RPMI7951 (cell line): ENCODE measurements around the gene PRR12. TPM values are rescaled to one million over a fixed set of nuclear protein-coding genes. Genes with fewer than 3 reads are reported as not detected.
"Not testable (repeated sequence)": the region's sequence is repeated elsewhere in the genome, so short reads cannot be mapped to it uniquely, and the experiment has no call there.

Experiments
- DNase-seq: peaks from one replicate; pipeline ENCODE4 v3.0.0-alpha.2; 2012; ENCODE audit warnings: low read depth
- total RNA-seq: library from RNA; depleted of rRNA; stranded (reverse); fragments of >200 nt; shearing (Covaris generic); gene quantifications from 2 replicates; pipeline ENCODE4 v1.2.3, GENCODE V29; 2014

PRR12 gene
- total RNA-seq, 1 experiment from 2014 or later = 1.1 TPM

DNA sequence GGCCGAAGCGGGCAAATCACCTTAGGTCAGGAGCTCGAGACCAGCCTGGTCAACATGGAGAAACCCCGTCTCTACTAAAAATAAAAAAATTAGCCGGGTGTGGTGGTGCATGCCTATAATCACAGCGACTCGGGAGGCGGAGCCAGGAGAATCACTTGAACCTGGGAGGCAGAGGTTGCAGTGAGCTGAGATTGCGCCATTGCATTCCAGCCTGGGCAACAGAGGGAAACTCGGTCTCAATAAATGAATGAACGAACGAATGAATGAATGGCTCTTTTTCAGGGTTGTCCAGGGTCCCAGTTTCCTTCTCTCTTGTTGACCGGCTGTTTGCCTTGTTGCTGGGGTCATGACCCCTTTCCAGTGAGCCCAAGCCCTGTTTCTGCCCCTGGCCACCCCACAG is 26.9 kb downstream of the PRR12 start:
- DNase-seq = not testable (repeated sequence)

DNA sequence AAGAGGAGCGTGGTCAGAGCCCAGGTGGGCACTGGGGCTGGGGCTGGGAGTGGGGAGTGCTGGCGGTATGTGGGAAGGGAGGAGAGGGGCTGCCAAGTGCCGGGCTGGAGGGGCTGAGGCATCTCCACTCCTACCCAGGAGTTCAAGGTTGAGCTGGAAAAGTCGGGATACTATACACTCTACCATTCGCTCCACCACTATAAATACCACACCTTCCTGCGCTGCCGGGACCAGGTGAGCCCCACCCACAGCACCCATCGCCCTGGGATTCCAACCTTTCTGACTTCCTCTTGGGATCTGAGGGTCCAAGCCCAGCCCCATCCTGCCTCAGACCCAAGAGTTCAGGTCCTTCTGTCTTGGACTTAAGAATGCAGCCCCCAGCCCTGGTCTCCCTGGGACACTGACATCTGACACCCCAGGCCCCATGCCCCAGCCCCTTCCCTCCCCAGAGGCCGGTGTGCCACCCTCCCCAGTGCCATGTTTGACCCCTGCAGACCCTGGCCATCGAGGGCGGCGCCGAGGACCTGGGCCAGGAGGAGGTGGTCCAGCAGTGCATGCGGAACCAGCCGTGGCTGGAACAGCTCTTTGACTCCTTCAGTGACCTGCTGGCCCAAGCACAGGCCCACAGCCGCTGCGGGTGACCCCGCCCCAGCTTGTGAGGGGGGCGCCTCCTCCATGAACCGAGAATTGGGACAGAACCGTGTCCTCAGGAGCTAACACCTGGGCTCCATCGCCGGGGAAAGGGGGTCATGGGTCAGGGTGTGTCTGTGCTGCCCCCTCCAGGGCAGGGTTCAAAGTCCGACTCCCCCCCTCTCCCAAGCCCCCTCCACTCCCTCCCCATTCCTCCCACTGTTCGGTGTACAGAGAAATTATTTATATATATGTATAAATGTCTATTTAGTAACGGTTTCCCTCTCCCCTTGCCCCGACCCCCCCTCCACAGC is 34.3 kb downstream of the PRR12 start:
- no peak for DNase-seq

DNA sequence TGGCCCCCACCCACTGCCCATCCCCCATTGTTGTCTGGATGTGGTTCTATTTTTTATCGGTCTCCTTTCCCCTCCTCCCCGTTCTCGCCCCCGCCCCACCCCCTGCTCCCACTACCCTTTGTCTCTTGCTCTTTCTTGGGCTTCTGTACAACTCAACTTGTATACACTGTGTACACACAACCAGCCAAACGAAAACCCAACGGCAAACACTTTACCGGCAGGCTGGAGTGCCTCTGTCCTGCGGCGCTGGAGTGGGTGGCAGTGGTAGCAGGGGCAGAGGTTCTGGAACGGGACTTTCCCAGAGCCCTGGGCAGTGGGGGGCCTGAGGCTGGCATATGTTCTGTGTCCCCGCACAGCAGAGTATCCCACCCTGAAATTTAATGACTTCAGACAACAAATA is 35.2 kb downstream of the PRR12 start:
- DNase-seq = no peak

DNA sequence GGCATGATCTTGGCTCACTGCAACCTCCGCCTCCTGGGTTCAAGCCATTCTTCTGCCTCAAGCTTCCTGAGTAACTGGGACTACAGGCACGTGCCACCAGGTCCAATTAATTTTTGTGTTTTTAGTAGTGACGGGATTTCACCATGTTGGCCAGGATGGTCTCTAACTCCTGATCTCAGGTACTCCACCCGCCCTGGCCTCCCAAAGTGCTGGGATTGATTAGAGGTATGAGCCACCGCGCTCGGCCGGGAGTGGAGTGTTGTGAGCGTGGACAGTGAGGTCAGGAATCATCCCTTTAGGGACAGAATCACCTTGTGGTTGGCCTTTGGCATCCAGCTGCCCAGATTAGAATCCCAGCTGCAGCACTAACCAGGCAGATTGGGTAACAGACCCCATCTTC is 38.7 kb downstream of the PRR12 start:
- no peak for DNase-seq

DNA sequence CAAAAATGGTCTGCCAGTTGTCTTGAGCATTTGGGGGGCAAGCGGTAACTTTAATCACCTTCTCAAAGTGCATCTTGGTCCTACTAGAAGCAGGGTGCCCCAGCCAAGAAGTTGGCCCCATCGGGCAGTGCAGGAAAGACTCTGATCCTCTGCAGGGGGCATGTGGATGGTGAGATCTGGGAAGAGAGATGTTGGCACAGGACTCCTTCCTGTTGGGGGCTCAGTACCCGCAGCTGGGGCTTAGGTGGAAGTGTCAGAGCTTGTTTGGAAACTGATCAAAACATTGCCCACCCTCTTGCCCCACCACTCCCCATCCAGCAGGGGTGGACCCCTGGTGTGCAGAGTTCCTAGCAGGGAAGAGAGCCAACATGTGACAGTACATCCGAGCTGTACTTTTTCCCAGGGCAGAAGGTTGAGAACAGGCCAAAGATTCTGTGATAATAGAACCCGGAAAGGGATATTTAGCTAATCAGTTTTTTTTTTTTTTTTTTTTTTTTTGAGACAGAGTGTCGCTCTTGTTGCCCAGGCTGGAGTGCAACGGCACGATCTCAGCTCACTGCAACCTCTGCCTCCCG is 40.1 kb downstream of the PRR12 start:
- DNase-seq = no peak

DNA sequence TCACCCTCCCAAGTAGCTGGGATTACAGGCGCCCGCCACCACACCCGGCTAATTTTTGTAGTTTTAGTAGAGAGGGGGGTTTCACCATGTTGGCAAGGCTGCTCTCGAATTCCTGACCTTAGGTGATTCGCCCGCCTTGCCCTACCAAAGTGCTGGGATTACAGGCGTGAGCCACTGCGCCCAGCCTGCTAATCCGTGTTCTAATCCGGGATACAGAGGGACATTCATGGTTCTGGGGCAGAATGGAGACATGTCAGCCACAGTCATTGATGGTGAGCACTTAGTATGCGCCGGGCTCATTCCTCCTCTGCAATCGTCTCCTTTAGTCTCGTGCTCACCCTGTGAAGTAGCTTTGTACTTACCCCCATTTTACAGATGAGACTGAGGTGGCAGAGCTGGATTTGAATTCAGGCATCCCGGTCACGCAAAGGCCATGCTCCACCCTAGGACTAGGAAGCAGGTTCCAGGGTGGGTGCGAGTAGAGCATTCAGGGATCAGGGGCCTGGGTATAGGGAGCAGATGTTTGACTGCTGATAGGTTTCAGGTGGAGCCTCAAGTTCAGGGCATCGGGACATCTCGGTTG is 40.7 kb downstream of the PRR12 start:
- no peak for DNase-seq

DNA sequence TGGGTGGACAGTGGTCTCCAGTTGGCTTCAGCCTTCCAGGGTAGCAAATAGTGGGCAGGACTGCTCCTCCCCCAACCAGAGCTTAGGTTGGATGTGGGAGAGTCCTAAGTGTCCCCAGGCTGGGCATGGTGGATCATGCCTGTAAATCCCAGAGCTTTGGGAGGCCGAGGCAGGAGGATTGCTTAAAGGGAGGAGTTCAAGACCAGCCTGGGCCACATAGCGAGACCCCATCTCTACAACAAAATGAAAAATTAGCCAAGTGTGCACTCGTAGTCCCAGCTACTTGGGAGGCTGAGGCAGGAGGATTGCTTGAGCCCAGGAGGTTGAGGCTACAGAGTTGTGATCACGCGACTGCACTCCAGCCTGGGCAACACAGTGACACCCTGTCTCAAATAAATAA is 41.6 kb downstream of the PRR12 start:
- DNase-seq = no peak

DNA sequence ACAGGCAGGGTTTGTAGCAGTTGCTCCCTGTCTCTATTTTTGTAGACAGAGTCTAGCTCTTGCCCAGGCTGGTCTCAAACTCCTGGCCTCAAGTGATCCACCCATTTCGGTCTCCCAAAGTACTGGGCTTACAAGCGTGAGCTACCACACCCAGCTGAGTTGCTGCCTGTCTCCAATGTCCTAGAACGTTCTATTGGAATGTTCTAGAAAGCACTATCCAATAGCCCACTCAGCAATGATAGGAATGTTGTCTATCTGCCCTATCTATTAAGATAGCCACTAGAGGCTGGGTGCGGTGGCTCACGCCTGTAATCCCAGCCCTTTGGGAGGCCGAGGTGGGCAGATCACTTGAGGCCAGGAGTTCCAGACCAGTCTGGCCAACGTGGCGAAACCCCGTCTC is 42.3 kb downstream of the PRR12 start:
- not testable (repeated sequence) for DNase-seq

DNA sequence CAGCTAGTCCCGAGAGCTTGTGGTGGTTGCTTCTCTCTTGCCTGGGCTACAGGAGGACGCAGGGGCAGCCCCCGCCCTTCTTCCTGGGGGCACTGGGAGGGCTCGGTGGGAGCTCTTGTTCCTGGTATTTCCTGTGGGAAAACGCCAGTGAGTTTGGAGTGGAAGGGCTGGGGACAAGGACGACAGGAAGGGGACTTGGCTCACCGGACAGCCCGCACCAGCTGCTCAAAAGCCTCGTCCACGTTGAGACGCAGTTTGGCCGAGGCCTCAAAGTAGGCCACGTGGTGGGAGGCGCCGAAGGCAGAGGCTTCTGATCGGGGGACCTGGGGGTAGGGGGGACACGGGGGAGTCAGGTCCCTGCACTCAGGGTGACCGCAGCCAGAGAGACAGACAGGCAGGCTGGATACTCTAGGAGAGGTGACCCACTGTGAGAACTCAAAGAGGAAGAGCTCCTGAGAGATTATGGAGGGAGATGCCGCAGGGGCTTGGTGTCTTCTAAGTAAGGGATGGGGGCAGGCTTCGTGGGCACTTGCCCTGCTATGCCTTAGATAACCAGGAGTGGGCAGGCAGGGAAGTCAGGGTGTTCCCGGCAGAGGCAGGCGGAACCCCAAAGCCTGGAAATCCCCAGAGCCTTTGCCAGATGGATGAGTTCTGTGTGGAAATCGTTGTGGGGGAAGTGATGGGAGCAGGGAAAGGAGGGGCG is 44.7 kb downstream of the PRR12 start:
- no peak for DNase-seq

DNA sequence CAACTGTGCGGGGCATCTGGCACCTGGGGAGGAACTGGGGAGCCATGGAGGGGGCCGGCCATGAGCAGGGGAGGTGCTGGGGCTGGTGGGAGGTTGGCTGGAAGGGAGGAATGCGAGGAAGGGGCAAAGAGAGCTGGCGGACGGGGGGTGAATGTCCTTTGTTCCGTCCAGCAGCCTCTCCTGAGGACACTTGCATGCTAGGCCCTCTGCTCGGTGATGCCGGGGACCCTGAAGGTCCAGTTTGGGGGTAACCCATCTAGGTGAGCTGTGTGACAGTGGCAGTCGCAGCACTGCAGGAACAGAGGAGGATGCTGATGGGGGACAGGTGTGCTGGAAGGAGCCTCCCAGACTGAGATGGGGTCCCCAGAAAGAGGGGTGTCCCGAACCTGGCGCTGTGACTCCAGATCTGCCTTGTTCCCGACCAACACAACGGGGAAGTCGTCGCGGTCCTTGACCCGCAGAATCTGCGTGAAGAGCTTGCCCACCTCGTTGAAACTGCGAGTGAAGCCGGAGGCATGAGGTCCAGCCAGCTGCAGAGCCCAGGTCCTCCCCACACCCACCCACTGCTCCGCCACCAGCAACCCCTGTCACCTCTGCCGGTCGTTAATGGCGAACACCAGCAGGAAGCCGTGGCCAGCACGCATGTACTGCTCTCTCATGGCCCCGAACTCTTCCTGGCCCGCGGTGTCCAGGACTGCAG is 45.4 kb downstream of the PRR12 start:
- DNase-seq = no peak

DNA sequence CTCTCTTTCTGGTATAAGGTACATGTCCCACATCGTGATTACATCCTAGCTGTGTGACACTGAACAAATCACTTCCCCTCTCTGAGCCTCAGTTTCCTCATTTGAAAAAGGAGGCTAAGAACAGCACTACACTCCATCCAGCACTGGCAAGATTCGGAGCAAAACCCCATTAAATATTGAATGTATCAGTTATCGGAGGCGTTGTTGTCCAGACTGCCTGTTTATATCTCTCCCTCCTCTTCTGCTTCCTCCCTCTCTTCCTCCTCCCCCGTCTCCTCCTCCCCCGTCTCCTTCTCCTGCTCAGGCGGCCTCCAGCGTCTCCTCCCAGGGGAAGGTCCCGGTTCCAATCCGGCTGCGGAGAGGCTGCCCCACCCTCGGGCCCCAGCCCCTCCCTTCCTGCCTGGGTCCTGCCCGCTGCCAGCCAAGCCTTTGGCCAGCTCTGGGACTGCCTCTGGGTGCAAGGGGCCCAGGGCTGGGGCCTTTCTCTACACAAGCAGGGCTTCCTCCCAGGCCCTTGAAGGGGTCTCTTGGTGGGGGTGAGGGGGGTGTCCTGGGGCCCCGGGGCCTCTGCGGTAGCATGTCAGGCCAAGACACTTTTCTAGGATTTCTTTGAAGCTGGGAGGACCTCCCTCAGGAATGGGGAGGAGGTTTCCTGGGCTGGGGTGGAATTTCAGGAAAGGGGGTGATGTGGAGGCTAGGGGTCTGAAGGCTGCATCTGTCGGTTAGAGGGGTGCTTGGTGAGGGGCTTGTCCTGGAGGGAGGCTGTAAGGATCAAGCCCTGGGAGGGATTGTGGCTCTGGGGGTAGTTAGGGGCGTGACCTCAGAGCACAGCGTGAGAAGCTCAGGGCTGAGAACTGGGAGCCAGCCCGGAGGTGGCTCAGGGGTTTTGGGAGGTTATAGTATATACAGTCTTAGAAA is 47.1 kb downstream of the PRR12 start:
- DNase-seq = peak; percentile 87

DNA sequence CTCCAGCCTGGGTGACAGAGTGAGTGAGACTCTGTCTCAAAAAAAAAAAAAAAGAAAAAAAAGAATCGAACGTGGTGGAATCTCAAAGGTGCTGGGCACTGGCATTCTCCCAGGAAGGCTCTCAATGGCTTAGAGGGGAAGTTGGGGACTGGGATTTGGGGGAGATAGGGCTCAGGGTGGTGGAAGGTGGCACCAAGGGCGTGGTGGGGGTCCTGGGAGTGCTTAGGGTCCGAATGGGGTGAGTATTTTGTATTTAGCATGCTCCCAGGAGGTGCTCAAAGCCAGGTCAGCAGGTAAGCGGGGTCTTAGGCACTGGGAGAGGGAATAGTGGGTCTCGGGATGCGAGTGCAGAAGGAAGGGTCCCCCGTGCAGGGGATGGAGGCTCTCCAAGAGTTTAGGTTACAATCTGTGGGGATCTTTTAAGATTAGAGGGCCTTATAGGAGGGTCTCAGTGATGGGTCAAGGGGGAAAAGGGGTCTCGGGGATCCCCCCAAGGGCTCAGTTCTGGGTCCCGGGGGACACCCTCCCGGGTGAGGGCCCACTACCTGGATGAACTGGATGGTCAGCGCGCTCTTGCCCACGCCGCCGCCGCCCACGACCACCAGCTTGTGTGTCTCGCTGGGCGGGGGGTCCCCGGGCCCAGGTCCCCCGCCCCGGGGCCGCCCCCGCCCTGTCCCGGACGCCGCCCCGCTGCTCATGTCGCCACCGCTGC is 48.6 kb downstream of the PRR12 start:
- DNase-seq = no peak

DNA sequence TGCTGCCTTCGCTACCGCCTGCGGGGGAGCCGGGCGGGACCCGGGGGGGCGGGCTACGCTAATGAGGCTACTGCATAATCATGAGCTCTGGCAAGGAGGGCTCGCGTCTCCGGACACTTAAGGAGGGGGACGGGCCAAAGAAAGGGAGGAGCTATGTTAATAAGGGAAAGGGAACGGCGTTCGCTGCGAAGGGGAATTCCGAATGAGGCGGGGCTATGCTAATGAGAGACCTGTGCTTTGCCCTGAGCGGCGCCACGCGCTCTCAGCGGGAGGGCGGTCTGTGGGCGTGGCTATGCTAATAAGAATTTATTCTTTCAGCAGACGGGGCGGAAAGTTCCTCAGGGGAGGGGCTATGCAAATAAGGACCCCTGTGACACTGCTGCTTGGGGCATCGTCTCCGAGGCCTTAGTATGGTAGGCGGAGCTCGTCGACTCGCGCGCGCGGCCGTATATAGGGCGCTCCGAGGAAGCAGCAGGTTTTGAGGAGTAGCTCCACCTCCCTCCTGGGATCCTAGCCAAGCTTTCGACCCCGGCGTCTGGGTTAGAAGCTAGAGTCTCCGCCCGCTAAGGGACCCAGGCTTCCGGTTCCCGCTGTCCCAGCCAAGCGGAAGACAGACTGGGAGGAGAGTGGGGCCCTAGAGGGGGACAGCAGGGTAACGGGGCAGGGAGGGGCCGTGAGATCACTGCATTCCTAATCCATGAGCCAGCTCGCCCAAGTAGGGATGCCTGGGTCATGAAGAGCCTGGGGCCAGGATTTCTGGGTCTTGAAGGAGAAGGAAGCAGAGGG is 49.3 kb downstream of the PRR12 start, which contains the start of gene RRAS:
Gene RRAS (minus strand): TSS at position 31 of the 786 bp plus-strand sequence. CDS start 45 bp downstream, outside the sequence.
- peak; percentile 100 for DNase-seq

DNA sequence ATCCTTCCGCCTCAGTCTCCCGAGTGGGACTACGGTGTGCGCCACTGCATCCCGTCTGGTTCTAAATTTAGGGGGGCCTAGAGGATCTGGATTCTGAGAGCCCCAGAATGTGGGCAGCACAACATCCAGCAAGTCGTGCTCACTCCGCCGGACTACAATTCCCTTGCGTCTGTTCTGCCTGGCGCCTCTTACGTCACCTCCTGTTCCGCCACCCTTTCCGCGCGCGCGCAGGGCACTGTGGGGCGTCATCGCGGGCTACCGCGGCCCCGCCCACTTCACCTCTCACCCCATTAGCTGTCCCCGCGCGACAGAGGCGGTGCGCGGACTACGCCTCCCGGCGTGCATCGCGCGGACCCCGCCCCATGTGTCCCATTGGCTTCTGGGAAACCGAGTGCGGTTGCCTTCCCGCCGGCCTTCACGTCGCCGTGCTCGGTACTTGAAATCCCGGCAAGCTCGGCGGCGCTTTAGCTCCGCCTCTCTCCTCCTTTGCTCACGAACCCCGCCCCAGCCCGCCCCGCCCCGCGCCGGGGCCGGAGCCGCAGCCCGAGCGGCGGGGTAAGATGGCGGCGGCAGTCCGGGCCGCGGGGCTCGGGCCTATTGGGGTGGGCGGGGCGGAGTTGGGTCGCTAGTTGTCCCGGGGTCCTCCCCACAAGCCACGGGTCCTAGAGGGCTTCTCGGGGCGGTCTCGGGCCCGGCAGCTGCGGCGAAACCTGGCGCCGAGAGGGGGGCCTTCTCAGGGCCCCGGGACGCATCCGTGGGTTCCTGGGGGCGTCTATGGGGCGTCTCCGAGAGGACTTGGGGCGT is 50.9 kb downstream of the PRR12 start, which contains the start of gene SCAF1:
Gene SCAF1 (plus strand): TSS at position 522 of the 804 bp plus-strand sequence. CDS start 2,818 bp downstream, outside the sequence.
- DNase-seq = peak; percentile 99

DNA sequence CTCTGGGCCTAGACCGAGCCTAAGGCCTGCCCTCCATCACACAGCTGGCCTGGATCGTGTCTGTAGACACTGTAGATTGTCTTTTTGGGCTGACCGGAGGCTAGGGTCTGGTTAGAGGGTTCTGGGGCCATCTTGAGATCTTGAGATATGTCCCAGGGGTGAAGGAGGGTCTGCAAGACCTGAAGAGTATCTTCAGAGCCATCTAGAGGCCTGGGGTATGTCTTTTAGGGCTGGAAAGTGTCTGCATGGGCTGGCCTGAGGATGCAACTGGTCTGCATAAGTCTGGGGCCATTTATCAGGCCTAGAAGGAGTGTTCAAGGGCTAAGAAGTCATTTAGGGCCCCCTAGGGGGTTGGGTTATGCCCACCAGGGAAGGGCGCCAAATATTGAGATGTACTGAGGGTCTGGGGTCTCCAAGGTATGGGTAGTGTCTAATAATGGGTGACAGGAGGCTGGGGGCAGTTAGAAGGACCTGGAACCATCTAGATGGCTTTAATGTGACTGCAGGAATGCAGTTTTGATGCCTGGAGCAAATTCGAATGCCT is 51.6 kb downstream of the PRR12 start:
- DNase-seq = no peak

DNA sequence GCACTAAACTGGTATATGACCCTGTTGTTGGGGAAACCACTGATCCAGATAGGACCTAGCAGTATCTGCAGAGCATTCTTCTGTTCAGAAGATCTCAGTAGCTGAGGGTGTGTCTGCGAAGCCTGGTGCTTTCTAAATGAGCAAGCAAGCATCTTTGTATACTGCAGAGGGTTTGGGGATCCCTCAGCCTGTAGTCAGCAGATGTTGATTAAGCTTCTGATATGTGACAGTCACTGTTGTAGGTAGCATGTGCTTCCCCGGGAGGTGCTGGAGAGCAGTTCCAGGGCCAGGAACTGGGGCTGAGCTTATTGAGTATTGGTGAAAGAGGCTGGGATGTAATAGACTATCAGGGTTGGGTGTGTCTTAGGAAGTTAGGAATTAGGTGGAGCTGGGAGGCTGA is 52.5 kb downstream of the PRR12 start:
- no peak for DNase-seq

DNA sequence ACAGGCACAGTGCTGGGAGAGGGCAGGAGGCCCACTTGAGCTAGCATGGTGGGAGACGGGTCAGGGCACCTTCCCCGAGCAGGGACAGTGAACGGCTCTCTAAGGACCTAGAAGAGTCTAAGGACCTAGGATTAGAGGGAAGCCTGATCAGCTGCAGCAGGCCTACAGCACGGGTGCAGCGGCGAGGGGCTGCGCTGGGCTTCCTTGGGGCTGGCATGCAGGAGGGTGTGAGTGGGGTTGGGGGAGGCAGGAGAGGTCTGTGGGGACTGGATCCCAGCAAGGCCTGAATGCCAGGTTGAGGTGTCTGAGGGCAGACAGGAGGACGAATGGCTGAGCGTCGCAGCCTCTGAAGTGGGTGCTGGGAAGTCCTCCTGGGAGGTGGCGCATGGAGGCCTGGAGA is 54.6 kb downstream of the PRR12 start:
- no peak for DNase-seq

DNA sequence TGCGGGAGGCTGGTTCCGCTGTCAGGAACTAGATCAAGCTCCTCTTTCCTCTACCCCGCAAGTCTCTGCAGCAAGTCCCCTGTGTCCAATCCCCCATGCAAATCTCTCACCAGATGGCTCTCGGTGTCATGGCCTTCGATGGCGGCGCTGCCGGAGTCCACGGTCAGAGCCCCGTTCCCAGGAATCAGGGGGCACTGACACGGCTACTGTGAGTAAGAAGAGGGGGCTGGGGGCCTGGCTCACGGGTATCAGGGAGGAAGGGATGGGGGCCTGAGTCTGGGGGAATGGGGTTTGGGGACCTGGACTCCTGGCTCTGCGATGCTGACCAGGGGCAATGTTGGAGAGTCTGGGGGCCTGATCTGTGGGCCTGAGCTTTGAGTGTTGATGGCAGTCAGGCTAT is 55.0 kb downstream of the PRR12 start:
- no peak for DNase-seq
